Nephron (organoid): ENCODE results near the gene PLEKHA1.

Source experiments
- H3K27ac Mint-ChIP-seq, 3 experiments: 2 replicates each; pipeline ENCODE4 v1.8.0; 2020; ENCODE audit warnings: mixed read lengths in 3 of 3, mild to moderate bottlenecking in 2 of 3, moderate library complexity in 1 of 3
- H3K27me3 Mint-ChIP-seq: 2 replicates; pipeline ENCODE4 v1.8.0; 2021; ENCODE audit warnings: low read depth, mild to moderate bottlenecking, moderate library complexity, mixed read lengths
- H3K36me3 Mint-ChIP-seq: 2 replicates; pipeline ENCODE4 v1.8.0; 2020; ENCODE audit warnings: low read depth, mixed read lengths
- H3K4me1 Mint-ChIP-seq: 2 replicates; pipeline ENCODE4 v1.8.0; 2020; ENCODE audit warnings: mixed read lengths
- H3K4me3 Mint-ChIP-seq, 3 experiments: 2 replicates each; pipeline ENCODE4 v1.8.0; 2020; ENCODE audit warnings: mild to moderate bottlenecking in 3 of 3, mixed read lengths in 3 of 3, moderate library complexity in 2 of 3
- H3K9me3 Mint-ChIP-seq: 2 replicates; pipeline ENCODE4 v1.8.0; 2020; ENCODE audit warnings: mixed read lengths
- TF ChIP-seq, protein P1 (sequence below), 3 experiments: fragments of 200-600 bp; sonication (generic); IDR thresholded peaks; one replicate each; pipeline ENCODE4 v1.5.0; 2021; ENCODE audit warnings: antibody characterized with exemption in 3 of 3; ENCODE audit not compliant: unreplicated experiment in 3 of 3

PLEKHA1 gene

DNA sequence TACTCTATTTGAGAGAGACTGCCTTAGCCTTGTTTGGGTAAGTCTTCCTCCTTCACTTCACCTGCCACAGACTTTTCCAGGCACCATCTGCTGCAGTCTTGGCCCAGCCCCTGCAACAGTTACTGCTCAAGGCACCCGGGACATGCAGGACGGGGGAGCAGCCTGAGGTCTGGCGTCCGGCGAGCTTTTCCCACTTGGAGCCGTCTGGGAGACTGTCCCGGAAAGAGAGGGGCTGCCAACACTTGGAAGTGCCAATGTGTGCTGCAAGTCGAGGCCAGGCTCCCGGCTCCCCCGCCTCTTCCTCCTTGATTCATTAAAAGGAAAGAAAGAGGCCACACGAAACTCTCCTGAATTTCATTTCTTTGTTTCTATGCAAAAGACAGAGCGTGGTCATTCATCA lies 100.6 kb downstream of the PLEKHA1 start:
- Mint-ChIP-seq H3K9me3 (no peaks in the 10 kb centered on the region), H3K36me3 (no peaks in the 10 kb centered on the region), H3K27ac (peak overlapping the region; percentile 82 to 88 (median 84)), H3K4me1 (peaks cover 50% of the 10 kb centered on the region), H3K4me3 (peak overlapping the region in 2 of 3 experiments; percentile 9 to 52), H3K27me3 (peaks cover 13% of the 10 kb centered on the region)
- TF ChIP-seq, protein P1, sequence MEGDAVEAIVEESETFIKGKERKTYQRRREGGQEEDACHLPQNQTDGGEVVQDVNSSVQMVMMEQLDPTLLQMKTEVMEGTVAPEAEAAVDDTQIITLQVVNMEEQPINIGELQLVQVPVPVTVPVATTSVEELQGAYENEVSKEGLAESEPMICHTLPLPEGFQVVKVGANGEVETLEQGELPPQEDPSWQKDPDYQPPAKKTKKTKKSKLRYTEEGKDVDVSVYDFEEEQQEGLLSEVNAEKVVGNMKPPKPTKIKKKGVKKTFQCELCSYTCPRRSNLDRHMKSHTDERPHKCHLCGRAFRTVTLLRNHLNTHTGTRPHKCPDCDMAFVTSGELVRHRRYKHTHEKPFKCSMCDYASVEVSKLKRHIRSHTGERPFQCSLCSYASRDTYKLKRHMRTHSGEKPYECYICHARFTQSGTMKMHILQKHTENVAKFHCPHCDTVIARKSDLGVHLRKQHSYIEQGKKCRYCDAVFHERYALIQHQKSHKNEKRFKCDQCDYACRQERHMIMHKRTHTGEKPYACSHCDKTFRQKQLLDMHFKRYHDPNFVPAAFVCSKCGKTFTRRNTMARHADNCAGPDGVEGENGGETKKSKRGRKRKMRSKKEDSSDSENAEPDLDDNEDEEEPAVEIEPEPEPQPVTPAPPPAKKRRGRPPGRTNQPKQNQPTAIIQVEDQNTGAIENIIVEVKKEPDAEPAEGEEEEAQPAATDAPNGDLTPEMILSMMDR (IDR thresholded peaks at IDR 0.05; ENCODE audit: unreplicated experiment in 3 of 3) = no peak

DNA sequence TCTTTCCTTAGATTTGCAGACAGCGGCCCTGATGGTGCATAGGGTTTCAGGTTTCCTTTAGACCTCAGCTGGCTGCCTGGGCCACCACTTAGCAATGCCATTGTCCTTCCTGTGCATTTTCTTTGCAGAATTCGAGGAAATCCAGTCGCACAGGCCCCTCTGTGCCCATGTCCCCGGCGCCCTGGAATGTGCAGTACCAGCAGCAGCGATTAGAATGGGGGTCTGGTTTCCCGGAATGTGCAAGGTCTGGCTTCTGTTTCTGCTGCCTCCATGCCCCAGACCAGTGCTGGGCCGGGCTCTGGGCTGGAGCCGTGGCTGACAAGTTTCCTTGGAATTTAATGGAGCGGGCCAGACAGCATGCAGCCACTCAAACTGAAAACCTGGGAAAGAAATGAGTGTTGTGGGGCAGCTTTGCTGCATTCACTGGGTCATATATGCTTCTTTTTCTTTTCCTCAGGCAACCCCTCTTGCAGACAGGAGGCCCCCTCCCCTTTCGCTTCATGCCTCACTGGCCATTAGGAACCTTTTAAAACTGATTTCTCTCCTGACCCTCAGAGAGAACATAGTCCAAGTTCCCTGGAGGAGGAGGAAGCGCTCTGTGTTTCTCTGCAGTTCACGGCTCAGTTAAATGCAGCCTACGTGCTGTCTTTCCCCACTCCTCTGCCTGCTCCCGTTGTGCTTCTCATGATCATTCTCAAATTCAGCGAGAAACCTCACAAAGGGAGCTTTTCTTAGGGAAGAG lies 101.3 kb downstream of the PLEKHA1 start:
- Mint-ChIP-seq H3K36me3 (no peaks in the 10 kb centered on the region), H3K27ac (peak overlapping the region; percentile 82 to 88 (median 84))

GRCh38 chr10:122476333-122476695 lies 101.8 kb downstream of the PLEKHA1 start:
- peak overlapping the region; percentile 82 to 88 (median 84) for H3K27ac Mint-ChIP-seq
- no peaks in the 10 kb centered on the region for H3K36me3 Mint-ChIP-seq
- peaks cover 9% of the 10 kb centered on the region for H3K27me3 Mint-ChIP-seq
- TF ChIP-seq, protein P1 (IDR thresholded peaks at IDR 0.05; ENCODE audit: unreplicated experiment in 3 of 3) = no peak
- H3K9me3 Mint-ChIP-seq = no peaks in the 10 kb centered on the region
- peaks cover 50% of the 10 kb centered on the region for H3K4me1 Mint-ChIP-seq
- H3K4me3 Mint-ChIP-seq = peak overlapping the region; percentile 1 to 52 (median 52)

More for the DNA sequence above, 101.3 kb downstream of the PLEKHA1 start:
- H3K9me3 Mint-ChIP-seq = no peaks in the 10 kb centered on the region
- H3K27me3 Mint-ChIP-seq = peaks cover 13% of the 10 kb centered on the region
- H3K4me1 Mint-ChIP-seq = peaks cover 50% of the 10 kb centered on the region
- TF ChIP-seq, protein P1 (IDR thresholded peaks at IDR 0.05; ENCODE audit: unreplicated experiment in 3 of 3) = no peak
- H3K4me3 Mint-ChIP-seq = peak overlapping the region; percentile 1 to 52 (median 52)

DNA sequence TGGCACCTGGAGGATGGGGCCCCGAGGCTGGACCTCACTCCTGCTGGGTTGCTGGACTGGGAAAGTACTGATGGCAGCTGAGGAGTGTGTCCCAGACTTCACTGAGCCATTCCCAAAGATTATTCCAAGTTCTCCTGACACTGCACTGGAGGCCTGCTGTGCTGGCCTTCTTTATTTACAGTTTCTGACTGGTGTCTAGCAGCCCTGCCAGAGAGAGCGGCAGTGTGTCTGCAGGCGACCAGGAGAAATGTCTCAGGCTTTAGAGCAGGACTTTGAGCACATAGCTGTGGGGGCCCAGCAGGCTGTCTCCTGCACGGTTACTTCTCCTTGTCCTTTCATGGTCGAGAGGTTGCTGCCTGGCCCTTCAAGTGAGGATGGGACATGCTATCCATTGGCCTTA lies 102.9 kb downstream of the PLEKHA1 start:
- peaks cover 50% of the 10 kb centered on the region for H3K4me1 Mint-ChIP-seq
- H3K27ac Mint-ChIP-seq = peak overlapping the region; percentile 74 to 94 (median 86)
- H3K9me3 Mint-ChIP-seq = peaks cover 3% of the 10 kb centered on the region
- H3K27me3 Mint-ChIP-seq = peaks cover 10% of the 10 kb centered on the region
- peaks cover 5% of the 10 kb centered on the region for H3K36me3 Mint-ChIP-seq
- no peak overlapping the region for H3K4me3 Mint-ChIP-seq
- TF ChIP-seq, protein P1 (IDR thresholded peaks at IDR 0.05; ENCODE audit: unreplicated experiment in 3 of 3) = no peak

DNA sequence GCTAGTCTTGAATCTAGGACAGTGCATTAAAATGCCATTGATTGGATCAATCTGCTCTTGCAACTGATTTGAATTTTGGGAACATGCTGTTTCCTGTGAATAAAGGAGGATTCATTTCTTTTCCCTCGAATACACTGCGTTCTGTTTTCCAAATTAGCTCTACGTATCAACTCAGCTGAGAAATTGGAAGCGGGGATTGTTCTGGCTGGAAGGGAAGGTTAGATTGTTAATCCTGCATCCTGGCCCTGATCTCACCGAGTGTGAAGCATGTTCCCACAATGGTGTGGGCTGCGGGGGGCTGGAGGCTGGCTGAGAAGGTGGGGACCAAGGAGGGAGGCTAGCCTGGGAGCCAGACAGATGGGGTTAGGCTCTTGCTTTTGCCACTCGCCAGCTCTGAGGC lies 104.5 kb downstream of the PLEKHA1 start:
- TF ChIP-seq, protein P1 (IDR thresholded peaks at IDR 0.05; ENCODE audit: unreplicated experiment in 3 of 3) = no peak
- peaks cover 51% of the 10 kb centered on the region for H3K4me1 Mint-ChIP-seq
- H3K27ac Mint-ChIP-seq = peak overlapping the region; percentile 45 to 77 (median 69)
- peak overlapping the region in 1 of 3 experiments; percentile 27 for H3K4me3 Mint-ChIP-seq
- H3K36me3 Mint-ChIP-seq = peaks cover 5% of the 10 kb centered on the region
- H3K27me3 Mint-ChIP-seq = peaks cover 10% of the 10 kb centered on the region
- peaks cover 3% of the 10 kb centered on the region for H3K9me3 Mint-ChIP-seq
